A549 (cell line): Measurements from ENCODE around the gene DUSP9. TPM values are rescaled to one million over a fixed set of nuclear protein-coding genes. Genes with fewer than 3 reads are reported as not detected.

Source experiments
- ATAC-seq, 2 experiments: fragments of 200-7000 bp in 1 of 2; fragments of >200 bp in 1 of 2; cut with Nextera tagmentation in 1 of 2; cut with Tn5 transposase in 1 of 2; 3 replicates each; pipeline versions ENCODE4 v1.8.0 to v1.9.1; 2018 to 2020; ENCODE audit warnings: mild to moderate bottlenecking in 1 of 2, moderate library complexity in 1 of 2
- CTCF ChIA-PET: fragments of 300-600 bp; sonication (Branson Sonifier 250); formaldehyde crosslinking; extraction: SDS; loops from one replicate; lab custom pipeline; 2021; ENCODE audit warnings: antibody characterized with exemption, inconsistent platforms; lab: Yijun Ruan, JAX
- POLR2A ChIA-PET: fragments of 350-600 bp; formaldehyde crosslinking; extraction: SDS; loops from one replicate; lab custom pipeline; 2021; ENCODE audit warnings: antibody characterized with exemption, inconsistent platforms; lab: Yijun Ruan, JAX
- DNase-seq, 2 experiments: peaks; one replicate each; pipeline versions ENCODE4 v3.0.0 to v3.0.0-alpha.2; 2011 to 2016; ENCODE audit warnings: low read depth in 1 of 2, low spot score in 1 of 2
- FAIRE-seq: peaks from 2 replicates; lab custom pipeline; 2011; peaks lifted over from hg19 to GRCh38; lab: Jason Lieb, UNC
- H3K27ac ChIP-seq, 2 experiments: fragments of >200 bp; sonication (Bioruptor Twin); formaldehyde crosslinking; 3 replicates each; pipeline ENCODE4 v1.5.1; 2016 to 2017
- H3K4me1 ChIP-seq: fragments of >200 bp; sonication (Bioruptor Twin); formaldehyde crosslinking; 3 replicates; pipeline ENCODE4 v1.6.1; 2016
- H3K4me2 ChIP-seq: fragments of >200 bp; sonication (Bioruptor Twin); formaldehyde crosslinking; 3 replicates; pipeline ENCODE4 v1.6.1; 2016
- H3K4me3 ChIP-seq: fragments of >200 bp; sonication (Bioruptor Twin); formaldehyde crosslinking; 3 replicates; pipeline ENCODE4 v1.5.1; 2016
- H3K9me3 ChIP-seq: fragments of >200 bp; sonication (Bioruptor Twin); formaldehyde crosslinking; 3 replicates; pipeline ENCODE4 v1.6.1; 2016
- ATOH8 ChIP-seq: fragments of 250-450 bp; sonication (Bioruptor Pico); IDR thresholded peaks from 2 replicates; pipeline ENCODE4 v1.5.0; 2020; ENCODE audit warnings: low read depth, mild to moderate bottlenecking, moderate library complexity
- EHF ChIP-seq: fragments of 250-450 bp; sonication (Bioruptor Pico); IDR thresholded peaks from 2 replicates; pipeline ENCODE4 v1.5.0; 2020; ENCODE audit warnings: mild to moderate bottlenecking
- EP300 ChIP-seq, 2 experiments: fragments of >200 bp; sonication (Bioruptor Twin); formaldehyde crosslinking; IDR thresholded peaks; 2 replicates in 1 of 2; 3 replicates in 1 of 2; pipeline ENCODE4 v1.6.1; 2016 to 2017
- FOXS1 ChIP-seq: fragments of 250-450 bp; sonication (Bioruptor Pico); IDR thresholded peaks from 2 replicates; pipeline ENCODE4 v1.5.0; 2020; ENCODE audit warnings: mild to moderate bottlenecking, moderate library complexity
- GATA3 ChIP-seq: IDR thresholded peaks from 2 replicates; pipeline ENCODE4 v1.6.1; 2012; ENCODE audit warnings: borderline replicate concordance
- HEYL ChIP-seq: fragments of 250-450 bp; sonication (Bioruptor Pico); IDR thresholded peaks from 2 replicates; pipeline ENCODE4 v1.8.0; 2021; ENCODE audit warnings: mild to moderate bottlenecking, moderate library complexity
- HOXA7 ChIP-seq: fragments of 250-450 bp; sonication (Bioruptor Pico); IDR thresholded peaks from 2 replicates; pipeline ENCODE4 v1.5.0; 2020; ENCODE audit warnings: mild to moderate bottlenecking, moderate library complexity
- HOXB5 ChIP-seq: fragments of 250-450 bp; sonication (Bioruptor Pico); IDR thresholded peaks from 2 replicates; pipeline ENCODE4 v1.5.0; 2020; ENCODE audit warnings: mild to moderate bottlenecking, moderate library complexity
- JUN ChIP-seq, 2 experiments: fragments of >200 bp; sonication (Bioruptor Twin); formaldehyde crosslinking; IDR thresholded peaks; 2 replicates in 1 of 2; 3 replicates in 1 of 2; pipeline ENCODE4 v1.6.1; 2016 to 2017
- KDM5A ChIP-seq: fragments of 200-600 bp; sonication (generic); IDR thresholded peaks from 2 replicates; pipeline ENCODE4 v1.6.1; 2016; ENCODE audit warnings: antibody characterized with exemption, mild to moderate bottlenecking
- MAX ChIP-seq: IDR thresholded peaks from 2 replicates; pipeline ENCODE4 v1.6.1; 2012
- MYC ChIP-seq: IDR thresholded peaks from 2 replicates; pipeline ENCODE4 v1.6.1; 2012; ENCODE audit warnings: mild to moderate bottlenecking, inconsistent platforms, low read length, improper control_type of control experiment, borderline replicate concordance
- NFE2L2 ChIP-seq: fragments of 150-350 bp; conservative IDR thresholded peaks from 2 replicates; pipeline ENCODE4 v1.6.1; 2014; ENCODE audit warnings: low read length
- NPAS2 ChIP-seq: fragments of 250-450 bp; sonication (Bioruptor Pico); IDR thresholded peaks from 2 replicates; pipeline ENCODE4 v1.8.0; 2022; ENCODE audit warnings: mild to moderate bottlenecking, moderate library complexity, borderline replicate concordance
- RAD21 ChIP-seq, 2 experiments: fragments of >200 bp in 1 of 2; sonication (Bioruptor Twin) in 1 of 2; formaldehyde crosslinking in 1 of 2; IDR thresholded peaks in 1 of 2; conservative IDR thresholded peaks in 1 of 2; 2 replicates in 1 of 2; 3 replicates in 1 of 2; pipeline ENCODE4 v1.6.1; 2012 to 2018; ENCODE audit warnings: inconsistent platforms in 1 of 2
- RCOR1 ChIP-seq: fragments of 150-350 bp; IDR thresholded peaks from 2 replicates; pipeline ENCODE4 v1.6.1; 2014; ENCODE audit warnings: antibody characterized with exemption, low read length, low read depth
- SREBF2 ChIP-seq: fragments of 450-650 bp; IDR thresholded peaks from 2 replicates; pipeline ENCODE4 v1.6.1; 2014; ENCODE audit warnings: mild to moderate bottlenecking, moderate library complexity
- ZFP36 ChIP-seq: fragments of 450-650 bp; IDR thresholded peaks from 2 replicates; pipeline ENCODE4 v1.6.1; 2014; ENCODE audit warnings: borderline replicate concordance; ENCODE audit not compliant: partially characterized antibody
- WGBS: methylation state at CpG from one replicate; pipeline ENCODE4 v1.1.6; 2017; ENCODE audit errors: missing lambda C conversion rate; 5-methylcytosine and 5-hydroxymethylcytosine counted together
- polyA plus RNA-seq, 4 experiments: library from polyadenylated mRNA; depleted of rRNA in 3 of 4; stranded (reverse); fragments of >200 nt; fragmentation: RNase III in 1 of 4; extraction: RNeasy Plus Mini Kit Qiagen cat#74134 plus additional on column Dnase treatment in 1 of 4; gene quantifications; 2 replicates in 3 of 4; 3 replicates in 1 of 4; pipeline ENCODE4 v1.2.3, GENCODE V29; 2011 to 2017
- TF ChIP-seq, protein P1 (sequence below): fragments of 200-600 bp; sonication (generic); IDR thresholded peaks from 2 replicates; pipeline ENCODE4 v1.6.1; 2016; ENCODE audit warnings: antibody characterized with exemption, mild to moderate bottlenecking, moderate library complexity
- TF ChIP-seq, protein P2 (sequence below): fragments of 250-450 bp; sonication (Bioruptor Pico); IDR thresholded peaks from 2 replicates; pipeline ENCODE4 v1.5.0; 2021; ENCODE audit warnings: mild to moderate bottlenecking, moderate library complexity, borderline replicate concordance
- TF ChIP-seq, protein P3 (sequence below): fragments of 450-650 bp; IDR thresholded peaks from 2 replicates; pipeline ENCODE4 v1.6.1; 2014; ENCODE audit warnings: antibody characterized with exemption
- TF ChIP-seq, protein P4 (sequence below): fragments of >200 bp; sonication (Bioruptor Twin); formaldehyde crosslinking; IDR thresholded peaks from 3 replicates; pipeline ENCODE4 v1.6.1; 2016

Gene DUSP9
- polyA plus RNA-seq, 2 of the 4 experiments (the other 2 are of a cell fraction), result 0.75 to 1.6 TPM

GRCh38 chrX:153606503-153606902 lies 40.5 kb upstream of the DUSP9 start (continued):
- TF ChIP-seq, protein P1, sequence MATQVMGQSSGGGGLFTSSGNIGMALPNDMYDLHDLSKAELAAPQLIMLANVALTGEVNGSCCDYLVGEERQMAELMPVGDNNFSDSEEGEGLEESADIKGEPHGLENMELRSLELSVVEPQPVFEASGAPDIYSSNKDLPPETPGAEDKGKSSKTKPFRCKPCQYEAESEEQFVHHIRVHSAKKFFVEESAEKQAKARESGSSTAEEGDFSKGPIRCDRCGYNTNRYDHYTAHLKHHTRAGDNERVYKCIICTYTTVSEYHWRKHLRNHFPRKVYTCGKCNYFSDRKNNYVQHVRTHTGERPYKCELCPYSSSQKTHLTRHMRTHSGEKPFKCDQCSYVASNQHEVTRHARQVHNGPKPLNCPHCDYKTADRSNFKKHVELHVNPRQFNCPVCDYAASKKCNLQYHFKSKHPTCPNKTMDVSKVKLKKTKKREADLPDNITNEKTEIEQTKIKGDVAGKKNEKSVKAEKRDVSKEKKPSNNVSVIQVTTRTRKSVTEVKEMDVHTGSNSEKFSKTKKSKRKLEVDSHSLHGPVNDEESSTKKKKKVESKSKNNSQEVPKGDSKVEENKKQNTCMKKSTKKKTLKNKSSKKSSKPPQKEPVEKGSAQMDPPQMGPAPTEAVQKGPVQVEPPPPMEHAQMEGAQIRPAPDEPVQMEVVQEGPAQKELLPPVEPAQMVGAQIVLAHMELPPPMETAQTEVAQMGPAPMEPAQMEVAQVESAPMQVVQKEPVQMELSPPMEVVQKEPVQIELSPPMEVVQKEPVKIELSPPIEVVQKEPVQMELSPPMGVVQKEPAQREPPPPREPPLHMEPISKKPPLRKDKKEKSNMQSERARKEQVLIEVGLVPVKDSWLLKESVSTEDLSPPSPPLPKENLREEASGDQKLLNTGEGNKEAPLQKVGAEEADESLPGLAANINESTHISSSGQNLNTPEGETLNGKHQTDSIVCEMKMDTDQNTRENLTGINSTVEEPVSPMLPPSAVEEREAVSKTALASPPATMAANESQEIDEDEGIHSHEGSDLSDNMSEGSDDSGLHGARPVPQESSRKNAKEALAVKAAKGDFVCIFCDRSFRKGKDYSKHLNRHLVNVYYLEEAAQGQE, result no peak
- TF ChIP-seq NFE2L2, result no peak
- TF ChIP-seq SREBF2, result no peak
- no peak for TF ChIP-seq RAD21 (conservative IDR thresholded peaks at IDR 0.05 in 1 of 2, IDR thresholded peaks at IDR 0.05 in 1 of 2)

- no peaks in the 10 kb centered on the region for H3K9me3 ChIP-seq
- no peak for TF ChIP-seq GATA3
- no peak for TF ChIP-seq KDM5A
- no peak for TF ChIP-seq MYC
- TF ChIP-seq, protein P2, sequence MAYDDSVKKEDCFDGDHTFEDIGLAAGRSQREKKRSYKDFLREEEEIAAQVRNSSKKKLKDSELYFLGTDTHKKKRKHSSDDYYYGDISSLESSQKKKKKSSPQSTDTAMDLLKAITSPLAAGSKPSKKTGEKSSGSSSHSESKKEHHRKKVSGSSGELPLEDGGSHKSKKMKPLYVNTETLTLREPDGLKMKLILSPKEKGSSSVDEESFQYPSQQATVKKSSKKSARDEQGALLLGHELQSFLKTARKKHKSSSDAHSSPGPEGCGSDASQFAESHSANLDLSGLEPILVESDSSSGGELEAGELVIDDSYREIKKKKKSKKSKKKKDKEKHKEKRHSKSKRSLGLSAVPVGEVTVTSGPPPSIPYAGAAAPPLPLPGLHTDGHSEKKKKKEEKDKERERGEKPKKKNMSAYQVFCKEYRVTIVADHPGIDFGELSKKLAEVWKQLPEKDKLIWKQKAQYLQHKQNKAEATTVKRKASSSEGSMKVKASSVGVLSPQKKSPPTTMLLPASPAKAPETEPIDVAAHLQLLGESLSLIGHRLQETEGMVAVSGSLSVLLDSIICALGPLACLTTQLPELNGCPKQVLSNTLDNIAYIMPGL (CRISPR knock-in tag), result no peak
- TF ChIP-seq ATOH8 (CRISPR knock-in tag), result no peak
- TF ChIP-seq ZFP36, result no peak
- TF ChIP-seq EP300 (IDR thresholded peaks at IDR 0.05), result no peak
- TF ChIP-seq JUN (IDR thresholded peaks at IDR 0.05), result no peak
- no peak for TF ChIP-seq HOXA7 (CRISPR knock-in tag)
- peaks cover 6% of the 10 kb centered on the region; the same call in 2 of the 3 replicates for H3K4me1 ChIP-seq
- 27% methylated on average over 2 of the region's 2 CpGs for WGBS
- no peak overlapping the region for H3K4me2 ChIP-seq
- ChIA-PET CTCF (interaction anchor here (1.0 to 4.5 kb wide), 5 partner anchors 9 to 58 kb away, joined by 6 to 24 read pairs (median 12); no protein-coding TSS in a partner anchor), POLR2A (no interaction called here)
- no peak overlapping the region for H3K4me3 ChIP-seq
- H3K27ac ChIP-seq, result no peak overlapping the region
- FAIRE-seq, result no peak
- ATAC-seq, result no peak
- DNase-seq, result no peak
Observed at GRCh38 chrX:153608376-153608775, 38.6 kb upstream of the DUSP9 start.

DNA sequence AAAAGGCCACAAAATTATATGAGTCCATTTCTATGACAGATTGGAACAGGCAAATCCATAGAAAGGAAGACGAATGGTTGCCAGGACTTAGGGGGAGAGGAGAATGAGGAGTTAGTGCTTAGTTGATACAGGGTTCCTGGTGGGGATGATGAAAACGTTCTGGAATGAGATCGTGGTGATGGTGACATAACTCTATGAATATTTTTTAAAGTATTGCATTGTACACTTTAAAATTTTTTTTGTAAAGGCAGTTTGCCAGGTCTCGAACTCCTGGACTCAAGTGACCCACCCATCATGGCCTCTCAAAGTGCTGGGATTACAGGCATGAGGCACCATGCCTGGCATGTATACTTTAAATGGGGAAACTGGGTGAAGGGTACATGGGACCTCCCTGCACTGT lies 38.2 kb upstream of the DUSP9 start:
- no peak overlapping the region for H3K4me2 ChIP-seq
- no peak for DNase-seq
- ChIA-PET POLR2A (interaction anchor here (1.4 kb wide), 1 partner anchor 9 kb away, joined by 4 read pairs; no protein-coding TSS in a partner anchor), CTCF (interaction anchor here (0.6 to 2.6 kb wide), 35 partner anchors 9 to 358 kb away, joined by 3 to 45 read pairs (median 6); partner anchors contain the start of genes CCNQ, DUSP9, PLXNB3 and PNCK)
- H3K9me3 ChIP-seq, result no peaks in the 10 kb centered on the region
- no peak for FAIRE-seq
- no peak for ATAC-seq
- H3K4me1 ChIP-seq, result peaks cover 6% of the 10 kb centered on the region; the same call in 2 of the 3 replicates
- no peak overlapping the region for H3K27ac ChIP-seq
- no peak overlapping the region for H3K4me3 ChIP-seq
- WGBS, result 32% methylated on average over 4 of the region's 4 CpGs
- TF ChIP-seq RCOR1, result no peak
- no peak for TF ChIP-seq NPAS2 (CRISPR knock-in tag)
- TF ChIP-seq GATA3, result no peak
- TF ChIP-seq, protein P1, result no peak
- TF ChIP-seq EHF (CRISPR knock-in tag), result no peak
- TF ChIP-seq, protein P3, sequence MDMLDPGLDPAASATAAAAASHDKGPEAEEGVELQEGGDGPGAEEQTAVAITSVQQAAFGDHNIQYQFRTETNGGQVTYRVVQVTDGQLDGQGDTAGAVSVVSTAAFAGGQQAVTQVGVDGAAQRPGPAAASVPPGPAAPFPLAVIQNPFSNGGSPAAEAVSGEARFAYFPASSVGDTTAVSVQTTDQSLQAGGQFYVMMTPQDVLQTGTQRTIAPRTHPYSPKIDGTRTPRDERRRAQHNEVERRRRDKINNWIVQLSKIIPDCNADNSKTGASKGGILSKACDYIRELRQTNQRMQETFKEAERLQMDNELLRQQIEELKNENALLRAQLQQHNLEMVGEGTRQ, result no peak
- TF ChIP-seq HEYL (CRISPR knock-in tag), result no peak
- TF ChIP-seq FOXS1 (CRISPR knock-in tag), result no peak
- TF ChIP-seq, protein P4, sequence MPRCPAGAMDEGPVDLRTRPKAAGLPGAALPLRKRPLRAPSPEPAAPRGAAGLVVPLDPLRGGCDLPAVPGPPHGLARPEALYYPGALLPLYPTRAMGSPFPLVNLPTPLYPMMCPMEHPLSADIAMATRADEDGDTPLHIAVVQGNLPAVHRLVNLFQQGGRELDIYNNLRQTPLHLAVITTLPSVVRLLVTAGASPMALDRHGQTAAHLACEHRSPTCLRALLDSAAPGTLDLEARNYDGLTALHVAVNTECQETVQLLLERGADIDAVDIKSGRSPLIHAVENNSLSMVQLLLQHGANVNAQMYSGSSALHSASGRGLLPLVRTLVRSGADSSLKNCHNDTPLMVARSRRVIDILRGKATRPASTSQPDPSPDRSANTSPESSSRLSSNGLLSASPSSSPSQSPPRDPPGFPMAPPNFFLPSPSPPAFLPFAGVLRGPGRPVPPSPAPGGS, result no peak
- no peak for TF ChIP-seq MAX
- TF ChIP-seq HOXB5, result no peak
- TF ChIP-seq MYC, result no peak
